K562 (cell line): Measurements from ENCODE around the gene ITGB2. TPM values are rescaled to one million over a fixed set of nuclear protein-coding genes. Genes with fewer than 3 reads are reported as not detected.

ENCODE experiments used
- AFF4 ChIP-seq: sonication (generic); formaldehyde crosslinking; IDR thresholded peaks from 2 replicates; pipeline ENCODE4 v1.8.0; 2023; ENCODE audit warnings: mild to moderate bottlenecking, missing genetic modification reagents
- CEBPG ChIP-seq, 3 experiments: fragments of 200-800 bp in 1 of 3; sonication (Bioruptor generic) in 1 of 3; sonication (generic) in 1 of 3; formaldehyde crosslinking in 1 of 3; IDR thresholded peaks in 2 of 3; conservative IDR thresholded peaks in 1 of 3; 2 replicates each; pipeline versions ENCODE4 v1.6.1 to v1.8.0; 2016 to 2022; ENCODE audit warnings: missing compliant biosample characterization in 2 of 3, missing genetic modification characterization in 2 of 3, mild to moderate bottlenecking in 1 of 3, missing genetic modification reagents in 1 of 3
- GABPB1 ChIP-seq: sonication (generic); formaldehyde crosslinking; IDR thresholded peaks from 2 replicates; pipeline ENCODE4 v1.8.0; 2022; ENCODE audit warnings: mild to moderate bottlenecking, missing genetic modification reagents
- HDAC1 ChIP-seq, 2 experiments: fragments of 450-650 bp; IDR thresholded peaks; 2 replicates each; pipeline ENCODE4 v1.6.1; 2016 to 2017; ENCODE audit warnings: inconsistent platforms in 1 of 2, mild to moderate bottlenecking in 1 of 2, moderate library complexity in 1 of 2
- JUND ChIP-seq, 2 experiments: IDR thresholded peaks; 2 replicates in 1 of 2; 3 replicates in 1 of 2; pipeline ENCODE4 v1.6.1; 2011; ENCODE audit warnings: borderline replicate concordance in 2 of 2, low read depth in 2 of 2, low read length in 2 of 2, improper control_type of control experiment in 1 of 2, missing biosample characterization in 1 of 2, missing genetic modification characterization in 1 of 2, missing genetic modification reagents in 1 of 2
- LCOR ChIP-seq: sonication (generic); formaldehyde crosslinking; IDR thresholded peaks from 2 replicates; pipeline ENCODE4 v1.8.0; 2022; ENCODE audit warnings: mild to moderate bottlenecking, missing genetic modification reagents
- LEF1 ChIP-seq: fragments of 450-650 bp; IDR thresholded peaks from 2 replicates; pipeline ENCODE4 v1.6.1; 2016; ENCODE audit warnings: mild to moderate bottlenecking
- MCM7 ChIP-seq, 2 experiments: fragments of 450-650 bp; IDR thresholded peaks; 2 replicates each; pipeline ENCODE4 v1.6.1; 2016 to 2018
- MEIS2 ChIP-seq: fragments of 450-650 bp; IDR thresholded peaks from 2 replicates; pipeline ENCODE4 v1.6.1; 2014; ENCODE audit warnings: mild to moderate bottlenecking; ENCODE audit not compliant: partially characterized antibody
- NBN ChIP-seq: fragments of 450-650 bp; IDR thresholded peaks from 2 replicates; pipeline ENCODE4 v1.6.1; 2016; ENCODE audit warnings: low read depth, mild to moderate bottlenecking
- NR2F6 ChIP-seq: fragments of 450-650 bp; formaldehyde crosslinking; IDR thresholded peaks from 2 replicates; pipeline ENCODE4 v1.4.0; 2020; ENCODE audit warnings: mild to moderate bottlenecking
- POLR3G ChIP-seq: IDR thresholded peaks from 2 replicates; pipeline ENCODE4 v1.6.1; 2011; ENCODE audit not compliant: insufficient read length, insufficient replicate concordance; ENCODE audit errors: extremely low read depth
- SRF ChIP-seq, 2 experiments: fragments of 250-450, 450-650 bp in 1 of 2; sonication (Bioruptor Pico) in 1 of 2; sonication (generic) in 1 of 2; formaldehyde crosslinking; IDR thresholded peaks; 2 replicates each; pipeline versions ENCODE4 v1.5.0 to v1.5.1; 2020 to 2022; ENCODE audit warnings: mild to moderate bottlenecking in 1 of 2, missing genetic modification reagents in 1 of 2
- SRSF3 ChIP-seq: fragments of 200-400 bp; formaldehyde crosslinking; IDR thresholded peaks from 2 replicates; pipeline ENCODE4 v1.6.1; 2016; ENCODE audit warnings: mild to moderate bottlenecking, low read length, moderate library complexity; ENCODE audit not compliant: insufficient read depth
- STAG1 ChIP-seq: sonication (generic); formaldehyde crosslinking; IDR thresholded peaks from 2 replicates; pipeline ENCODE4 v1.5.0; 2020; ENCODE audit warnings: missing genetic modification reagents, borderline replicate concordance
- TCFL5 ChIP-seq: fragments of 250-450 bp; sonication (Bioruptor Pico); conservative IDR thresholded peaks from 2 replicates; pipeline ENCODE4 v1.6.1; 2021; ENCODE audit warnings: mild to moderate bottlenecking, moderate library complexity, matching md5 sums
- ZNF518B ChIP-seq: fragments of 250-450 bp; sonication (Bioruptor Pico); IDR thresholded peaks from 2 replicates; pipeline ENCODE4 v1.5.0; 2021; ENCODE audit warnings: mild to moderate bottlenecking, moderate library complexity
- polyA plus RNA-seq, 8 experiments: library from polyadenylated mRNA; depleted of rRNA in 4 of 8; stranded (reverse) in 5 of 8; unstranded in 3 of 8; fragments of >200 nt; fragmentation: Nextera tagmentation in 2 of 8; fragmentation: Illumina TruSeq in 1 of 8; extraction: Ambion mirVana in 2 of 8; extraction: Trizol in 1 of 8; gene quantifications; 2 replicates each; pipeline versions ENCODE4 v1.2.1 to v1.2.3, GENCODE V29; 2011 to 2014; ENCODE audit warnings: inconsistent platforms in 1 of 8, missing spikeins in 1 of 8
- total RNA-seq, 7 experiments: library from RNA; depleted of rRNA in 6 of 7; stranded (reverse); fragments of >200 nt in 6 of 7; fragmentation: Illumina TruSeq in 2 of 7; extraction: Trizol in 2 of 7; gene quantifications; 2 replicates each; pipeline versions ENCODE4 v1.2.1 to v1.2.3, GENCODE V29; 2011 to 2021; ENCODE audit warnings: low replicate concordance in 1 of 7
- TF ChIP-seq, protein P1 (sequence below): sonication (generic); formaldehyde crosslinking; IDR thresholded peaks from 2 replicates; pipeline ENCODE4 v1.8.1; 2023; ENCODE audit warnings: mild to moderate bottlenecking, missing genetic modification reagents

Gene ITGB2
- total and polyA plus RNA-seq, 9 of the 15 experiments (the other 6 are each of a cell fraction or from before 2014, with no cell fraction given), result 0.07 to 1.3 (median 0.51) TPM; not detected in 2

DNA sequence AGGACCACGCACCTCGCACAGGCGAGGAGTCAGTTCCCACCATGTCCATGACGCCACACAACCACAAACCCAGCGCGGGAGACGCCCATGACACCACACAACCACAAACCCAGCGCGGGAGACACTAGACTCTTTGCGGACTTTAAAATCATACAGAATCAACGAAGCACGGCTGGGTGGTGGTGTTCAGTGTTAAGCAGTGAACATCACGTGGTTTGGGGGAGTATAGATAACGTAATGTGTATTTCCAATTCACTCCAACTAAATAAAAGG, 66.4 kb downstream of the ITGB2 start (continued):
- TF ChIP-seq, protein P1, sequence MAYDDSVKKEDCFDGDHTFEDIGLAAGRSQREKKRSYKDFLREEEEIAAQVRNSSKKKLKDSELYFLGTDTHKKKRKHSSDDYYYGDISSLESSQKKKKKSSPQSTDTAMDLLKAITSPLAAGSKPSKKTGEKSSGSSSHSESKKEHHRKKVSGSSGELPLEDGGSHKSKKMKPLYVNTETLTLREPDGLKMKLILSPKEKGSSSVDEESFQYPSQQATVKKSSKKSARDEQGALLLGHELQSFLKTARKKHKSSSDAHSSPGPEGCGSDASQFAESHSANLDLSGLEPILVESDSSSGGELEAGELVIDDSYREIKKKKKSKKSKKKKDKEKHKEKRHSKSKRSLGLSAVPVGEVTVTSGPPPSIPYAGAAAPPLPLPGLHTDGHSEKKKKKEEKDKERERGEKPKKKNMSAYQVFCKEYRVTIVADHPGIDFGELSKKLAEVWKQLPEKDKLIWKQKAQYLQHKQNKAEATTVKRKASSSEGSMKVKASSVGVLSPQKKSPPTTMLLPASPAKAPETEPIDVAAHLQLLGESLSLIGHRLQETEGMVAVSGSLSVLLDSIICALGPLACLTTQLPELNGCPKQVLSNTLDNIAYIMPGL (CRISPR knock-in tag), result no peak
- TF ChIP-seq TCFL5 (CRISPR knock-in tag) (0 out of 2 replicates have a peak, but pooled peaks have one; percentile 10), CEBPG (CRISPR knock-in tag; IDR thresholded peaks at IDR 0.05) (0 out of 2 replicates have a peak, but pooled peaks have one; percentile 7), CEBPG (tag; conservative IDR thresholded peaks at IDR 0.05 in 1 of 2, IDR thresholded peaks at IDR 0.05 in 1 of 2) (no peak), MEIS2 (no peak), NR2F6 (CRISPR knock-in tag) (no peak), LCOR (no peak; the same call in 1 of the 2 replicates), MCM7 (IDR thresholded peaks at IDR 0.05) (peak in 1 of 2 experiments; percentile 27; a peak in 1 of 4 replicates), AFF4 (peak; percentile 94), LEF1 (no peak), SRF (CRISPR knock-in tag; IDR thresholded peaks at IDR 0.05) (no peak), POLR3G (no peak), JUND (IDR thresholded peaks at IDR 0.05; ENCODE audit: borderline replicate concordance, low read depth, low read length) (peak; percentile 59), JUND (tag; IDR thresholded peaks at IDR 0.05; ENCODE audit: borderline replicate concordance, low read depth, low read length) (no peak; the same call in 2 of the 3 replicates), NBN (no peak), SRSF3 (no peak), GABPB1 (CRISPR knock-in tag) (peak; percentile 13; the same call in 1 of the 2 replicates), STAG1 (no peak), HDAC1 (IDR thresholded peaks at IDR 0.05) (no peak), ZNF518B (CRISPR knock-in tag) (no peak)
